Neural cell (in vitro differentiated cells): Measurements from ENCODE around the gene LRRC27.

ENCODE experiments used
- CTCF ChIP-seq: fragments of 450-650 bp; IDR thresholded peaks from 2 replicates; pipeline ENCODE4 v1.5.1; 2014; ENCODE audit warnings: antibody characterized with exemption, mild to moderate bottlenecking, moderate library complexity; ENCODE audit not compliant: poor library complexity, severe bottlenecking
- EP300 ChIP-seq: fragments of 450-650 bp; conservative IDR thresholded peaks from 2 replicates; pipeline ENCODE4 v1.6.1; 2014; ENCODE audit warnings: antibody characterized with exemption, mild to moderate bottlenecking, moderate library complexity; ENCODE audit not compliant: poor library complexity, severe bottlenecking
- EZH2 ChIP-seq: fragments of 200-600, 300-800 bp; shearing (Covaris generic), sonication (generic); IDR thresholded peaks from 2 replicates; pipeline ENCODE4 v1.6.1; 2014; ENCODE audit warnings: antibody characterized with exemption, low read length, borderline replicate concordance, mild to moderate bottlenecking; ENCODE audit not compliant: insufficient read depth, poor library complexity, severe bottlenecking
- POLR2AphosphoS5 ChIP-seq: IDR thresholded peaks from 2 replicates; pipeline ENCODE4 v1.6.1; 2012
- RAD21 ChIP-seq: fragments of 450-650 bp; conservative IDR thresholded peaks from 2 replicates; pipeline ENCODE4 v1.6.1; 2014; ENCODE audit warnings: antibody characterized with exemption, mild to moderate bottlenecking, moderate library complexity
- REST ChIP-seq: IDR thresholded peaks from 2 replicates; pipeline ENCODE4 v1.6.1; 2012; ENCODE audit warnings: borderline replicate concordance
- SMC3 ChIP-seq: fragments of 450-650 bp; conservative IDR thresholded peaks from 2 replicates; pipeline ENCODE4 v1.6.1; 2014; ENCODE audit warnings: antibody characterized with exemption, mild to moderate bottlenecking, moderate library complexity; ENCODE audit not compliant: poor library complexity
- TAF1 ChIP-seq: IDR thresholded peaks from 2 replicates; pipeline ENCODE4 v1.6.1; 2012; ENCODE audit warnings: low read depth

GRCh38 chr10:132369636-132370185 lies 37.7 kb downstream of the LRRC27 start:
- TF ChIP-seq CTCF: no peak
- TF ChIP-seq REST: no peak
- TF ChIP-seq POLR2AphosphoS5: no peak
- TF ChIP-seq EZH2: no peak
- no peak for TF ChIP-seq EP300
- TF ChIP-seq RAD21: no peak
- no peak for TF ChIP-seq TAF1
- TF ChIP-seq SMC3: no peak
